HCT116 (cell line): Measurements from ENCODE around the gene TNRC18.

ENCODE experiments used
- ELF1 ChIP-seq: IDR thresholded peaks from 2 replicates; pipeline ENCODE4 v1.6.1; 2012; ENCODE audit warnings: low read depth, borderline replicate concordance
- EZH2 ChIP-seq: fragments of 200-600 bp; sonication (generic); IDR thresholded peaks from 2 replicates; pipeline ENCODE4 v1.6.1; 2017; ENCODE audit warnings: antibody characterized with exemption, mixed run types
- EZH2phosphoT487 ChIP-seq: fragments of 200-600 bp; IDR thresholded peaks from 2 replicates; pipeline ENCODE4 v1.6.1; 2018; ENCODE audit warnings: antibody characterized with exemption, borderline replicate concordance
- FOSL1 ChIP-seq: IDR thresholded peaks from 2 replicates; pipeline ENCODE4 v1.6.1; 2012; ENCODE audit warnings: low read depth
- POLR2A ChIP-seq: IDR thresholded peaks from 2 replicates; pipeline ENCODE4 v1.7.0; 2011; ENCODE audit warnings: borderline replicate concordance; ENCODE audit not compliant: insufficient read depth, insufficient read length; ENCODE audit errors: extremely low read depth
- POLR2AphosphoS5 ChIP-seq: IDR thresholded peaks from 2 replicates; pipeline ENCODE4 v1.6.1; 2011; ENCODE audit warnings: mild to moderate bottlenecking, low read depth, low read length, moderate library complexity
- SIN3A ChIP-seq: IDR thresholded peaks from 2 replicates; pipeline ENCODE4 v1.6.1; 2012; ENCODE audit warnings: low read depth
- ZNF274 ChIP-seq: fragments of 200-500 bp; sonication (Bioruptor generic); IDR thresholded peaks from 2 replicates; pipeline ENCODE4 v1.6.1; 2014; ENCODE audit warnings: mild to moderate bottlenecking, low read depth, low read length, inconsistent platforms
- TF ChIP-seq, protein P1 (sequence below), 3 experiments: fragments of 200-600 bp in 1 of 3; sonication (generic) in 1 of 3; IDR thresholded peaks in 2 of 3; conservative IDR thresholded peaks in 1 of 3; 2 replicates each; pipeline ENCODE4 v1.5.1; 2012 to 2017; ENCODE audit warnings: low read depth in 2 of 3, low read length in 2 of 3, antibody characterized with exemption in 1 of 3, borderline replicate concordance in 1 of 3, control low read depth in 1 of 3, mild to moderate bottlenecking in 1 of 3, mixed read lengths in 1 of 3, mixed run types in 1 of 3, moderate library complexity in 1 of 3; ENCODE audit not compliant: insufficient read depth in 1 of 3
- TF ChIP-seq, protein P2 (sequence below): IDR thresholded peaks from 2 replicates; pipeline ENCODE4 v1.6.1; 2012
- TF ChIP-seq, protein P3 (sequence below): IDR thresholded peaks from 2 replicates; pipeline ENCODE4 v1.6.1; 2012

DNA sequence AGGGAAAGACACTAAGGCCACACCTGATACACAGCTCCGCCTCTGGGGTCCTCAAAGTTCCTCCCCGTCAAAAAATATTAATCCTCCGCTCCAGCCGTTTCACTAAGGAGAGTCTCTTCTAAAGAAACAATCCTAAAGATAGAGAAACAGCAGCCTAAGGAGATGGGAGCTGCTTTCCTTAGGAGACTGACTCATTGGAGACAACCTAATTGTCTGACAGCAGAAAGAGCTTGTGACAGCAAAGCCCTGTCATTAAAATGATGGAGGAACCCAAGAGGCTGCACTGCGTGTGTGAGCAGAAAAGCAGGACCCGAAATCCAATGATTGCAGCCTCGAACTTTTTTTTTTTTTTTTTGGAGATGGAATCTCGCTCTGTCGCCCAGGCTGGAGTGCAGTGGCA, 44.0 kb upstream of the TNRC18 start:
- TF ChIP-seq, protein P1, sequence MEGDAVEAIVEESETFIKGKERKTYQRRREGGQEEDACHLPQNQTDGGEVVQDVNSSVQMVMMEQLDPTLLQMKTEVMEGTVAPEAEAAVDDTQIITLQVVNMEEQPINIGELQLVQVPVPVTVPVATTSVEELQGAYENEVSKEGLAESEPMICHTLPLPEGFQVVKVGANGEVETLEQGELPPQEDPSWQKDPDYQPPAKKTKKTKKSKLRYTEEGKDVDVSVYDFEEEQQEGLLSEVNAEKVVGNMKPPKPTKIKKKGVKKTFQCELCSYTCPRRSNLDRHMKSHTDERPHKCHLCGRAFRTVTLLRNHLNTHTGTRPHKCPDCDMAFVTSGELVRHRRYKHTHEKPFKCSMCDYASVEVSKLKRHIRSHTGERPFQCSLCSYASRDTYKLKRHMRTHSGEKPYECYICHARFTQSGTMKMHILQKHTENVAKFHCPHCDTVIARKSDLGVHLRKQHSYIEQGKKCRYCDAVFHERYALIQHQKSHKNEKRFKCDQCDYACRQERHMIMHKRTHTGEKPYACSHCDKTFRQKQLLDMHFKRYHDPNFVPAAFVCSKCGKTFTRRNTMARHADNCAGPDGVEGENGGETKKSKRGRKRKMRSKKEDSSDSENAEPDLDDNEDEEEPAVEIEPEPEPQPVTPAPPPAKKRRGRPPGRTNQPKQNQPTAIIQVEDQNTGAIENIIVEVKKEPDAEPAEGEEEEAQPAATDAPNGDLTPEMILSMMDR (IDR thresholded peaks at IDR 0.05 in 2 of 3, conservative IDR thresholded peaks at IDR 0.05 in 1 of 3; ENCODE audit: borderline replicate concordance in 1 of 3, insufficient read depth in 1 of 3, low read depth in 2 of 3, low read length in 2 of 3), result no peak
- no peak for TF ChIP-seq POLR2A
- TF ChIP-seq EZH2, result no peak
- TF ChIP-seq ELF1, result no peak
- TF ChIP-seq EZH2phosphoT487, result no peak
- TF ChIP-seq, protein P2, sequence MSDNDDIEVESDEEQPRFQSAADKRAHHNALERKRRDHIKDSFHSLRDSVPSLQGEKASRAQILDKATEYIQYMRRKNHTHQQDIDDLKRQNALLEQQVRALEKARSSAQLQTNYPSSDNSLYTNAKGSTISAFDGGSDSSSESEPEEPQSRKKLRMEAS, result no peak
- no peak for TF ChIP-seq POLR2AphosphoS5
- no peak for TF ChIP-seq FOSL1
- TF ChIP-seq ZNF274, result no peak
- TF ChIP-seq, protein P3, sequence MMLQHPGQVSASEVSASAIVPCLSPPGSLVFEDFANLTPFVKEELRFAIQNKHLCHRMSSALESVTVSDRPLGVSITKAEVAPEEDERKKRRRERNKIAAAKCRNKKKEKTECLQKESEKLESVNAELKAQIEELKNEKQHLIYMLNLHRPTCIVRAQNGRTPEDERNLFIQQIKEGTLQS, result no peak
- no peak for TF ChIP-seq SIN3A
